ENCODE measurements around the gene PANK4. TPM values are rescaled to one million over a fixed set of nuclear protein-coding genes. Genes with fewer than 3 reads are reported as not detected.
"Not testable (repeated sequence)": the region's sequence is repeated elsewhere in the genome, so short reads cannot be mapped to it uniquely, and the experiment has no call there.

PANK4 gene
- total RNA-seq, 3 donors from 2014 or later: 16.5 to 32.8 (median 31.3) TPM

DNA sequence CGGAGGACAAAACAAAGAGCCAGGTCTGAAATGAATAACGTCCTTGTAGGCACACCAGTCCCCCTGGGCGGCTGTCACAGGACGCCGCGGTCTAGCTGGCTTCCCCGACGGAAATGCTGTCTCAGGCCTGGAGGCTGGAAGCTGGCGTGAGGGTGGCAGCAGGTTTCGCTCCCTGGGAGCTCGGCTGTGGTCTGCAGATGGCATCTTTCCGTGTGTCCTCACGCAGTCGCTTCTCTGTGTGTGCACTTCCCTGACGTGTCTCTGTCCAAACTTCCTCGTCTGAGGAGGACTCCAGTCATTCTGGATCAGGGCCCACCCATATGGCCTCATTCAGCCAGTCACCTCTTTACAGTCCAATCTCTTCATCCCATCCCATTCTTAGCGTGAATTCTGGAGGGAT, 43.9 kb upstream of the PANK4 start:
- TF ChIP-seq, protein P1, sequence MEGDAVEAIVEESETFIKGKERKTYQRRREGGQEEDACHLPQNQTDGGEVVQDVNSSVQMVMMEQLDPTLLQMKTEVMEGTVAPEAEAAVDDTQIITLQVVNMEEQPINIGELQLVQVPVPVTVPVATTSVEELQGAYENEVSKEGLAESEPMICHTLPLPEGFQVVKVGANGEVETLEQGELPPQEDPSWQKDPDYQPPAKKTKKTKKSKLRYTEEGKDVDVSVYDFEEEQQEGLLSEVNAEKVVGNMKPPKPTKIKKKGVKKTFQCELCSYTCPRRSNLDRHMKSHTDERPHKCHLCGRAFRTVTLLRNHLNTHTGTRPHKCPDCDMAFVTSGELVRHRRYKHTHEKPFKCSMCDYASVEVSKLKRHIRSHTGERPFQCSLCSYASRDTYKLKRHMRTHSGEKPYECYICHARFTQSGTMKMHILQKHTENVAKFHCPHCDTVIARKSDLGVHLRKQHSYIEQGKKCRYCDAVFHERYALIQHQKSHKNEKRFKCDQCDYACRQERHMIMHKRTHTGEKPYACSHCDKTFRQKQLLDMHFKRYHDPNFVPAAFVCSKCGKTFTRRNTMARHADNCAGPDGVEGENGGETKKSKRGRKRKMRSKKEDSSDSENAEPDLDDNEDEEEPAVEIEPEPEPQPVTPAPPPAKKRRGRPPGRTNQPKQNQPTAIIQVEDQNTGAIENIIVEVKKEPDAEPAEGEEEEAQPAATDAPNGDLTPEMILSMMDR (IDR thresholded peaks at IDR 0.05): no peak
- TF ChIP-seq POLR2AphosphoS5 (IDR thresholded peaks at IDR 0.05) (no peak), POLR2A (IDR thresholded peaks at IDR 0.05) (no peak)
- H3K27ac ChIP-seq: no peak overlapping the region
- H3K36me3 ChIP-seq: no peaks in the 10 kb centered on the region
- no peaks in the 10 kb centered on the region for H3K4me1 ChIP-seq
- no peak overlapping the region for H3K4me3 ChIP-seq
- intact Hi-C loops (cut with DNase I; ENCODE audit: low total_unique reads): no loop called here
- no peak for DNase-seq (ENCODE audit: low spot score in 2 of 2)
- peaks cover 0 to 5% of the 10 kb centered on the region in 2 donors for H3K9me3 ChIP-seq
- H3K27me3 ChIP-seq: peaks cover 0 to 7% of the 10 kb centered on the region in 2 donors

DNA sequence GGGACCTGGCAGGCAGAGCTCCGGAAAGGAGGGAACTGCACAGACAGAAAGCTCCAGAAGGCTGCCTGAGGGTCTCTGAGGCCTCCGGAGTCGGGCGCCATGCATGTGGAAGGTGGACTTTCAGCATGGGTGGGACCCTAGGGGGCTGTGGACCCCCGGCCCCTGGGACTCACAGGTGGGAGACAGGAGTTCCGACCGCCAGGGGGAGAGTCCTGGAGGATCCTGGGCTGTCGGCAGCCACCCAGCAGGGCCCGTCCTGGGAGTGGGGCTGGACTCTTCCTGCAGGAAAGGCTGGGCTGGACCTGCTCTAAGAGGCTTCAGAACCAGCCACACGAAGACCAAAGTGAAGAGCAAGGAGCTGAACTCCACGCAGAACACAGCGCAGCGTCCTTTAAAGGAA, 43.3 kb upstream of the PANK4 start:
- H3K27me3 ChIP-seq; H3K27ac ChIP-seq; intact Hi-C loops (cut with DNase I; ENCODE audit: low total_unique reads); H3K4me3 ChIP-seq; DNase-seq (ENCODE audit: low spot score in 2 of 2); H3K36me3 ChIP-seq; H3K4me1 ChIP-seq; H3K9me3 ChIP-seq: not testable (repeated sequence)

DNA sequence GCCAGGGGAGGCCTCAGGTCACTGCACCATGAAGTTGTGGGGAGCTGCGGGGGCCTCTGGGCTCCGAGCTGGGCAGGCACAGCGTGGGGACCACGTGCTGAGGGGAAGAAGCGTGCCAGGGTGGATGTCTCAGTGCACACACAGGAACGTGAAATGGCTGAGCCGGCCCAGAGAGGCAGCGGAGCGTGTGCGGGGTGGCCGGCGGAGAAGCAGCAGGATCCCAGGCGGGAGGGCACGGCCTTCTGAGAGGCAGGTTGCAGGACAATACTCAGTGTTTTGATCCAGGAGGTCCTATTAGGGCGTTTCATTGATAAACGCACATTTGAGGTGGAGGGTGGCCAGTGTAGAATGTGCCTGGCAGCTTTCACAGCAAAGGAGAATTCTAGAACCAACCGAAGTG, 42.7 kb upstream of the PANK4 start:
- Histone ChIP-seq H3K9me3 (peaks cover 0 to 5% of the 10 kb centered on the region in 2 donors), H3K27me3 (peaks cover 0 to 7% of the 10 kb centered on the region in 2 donors), H3K27ac (no peak overlapping the region), H3K4me1 (no peaks in the 10 kb centered on the region), H3K36me3 (no peaks in the 10 kb centered on the region), H3K4me3 (no peak overlapping the region)
- DNase-seq (ENCODE audit: low spot score in 2 of 2): no peak
- TF ChIP-seq, protein P1 (IDR thresholded peaks at IDR 0.05): no peak
- TF ChIP-seq POLR2AphosphoS5 (IDR thresholded peaks at IDR 0.05) (no peak), POLR2A (IDR thresholded peaks at IDR 0.05) (no peak)
- intact Hi-C loops (cut with DNase I; ENCODE audit: low total_unique reads): no loop called here

DNA sequence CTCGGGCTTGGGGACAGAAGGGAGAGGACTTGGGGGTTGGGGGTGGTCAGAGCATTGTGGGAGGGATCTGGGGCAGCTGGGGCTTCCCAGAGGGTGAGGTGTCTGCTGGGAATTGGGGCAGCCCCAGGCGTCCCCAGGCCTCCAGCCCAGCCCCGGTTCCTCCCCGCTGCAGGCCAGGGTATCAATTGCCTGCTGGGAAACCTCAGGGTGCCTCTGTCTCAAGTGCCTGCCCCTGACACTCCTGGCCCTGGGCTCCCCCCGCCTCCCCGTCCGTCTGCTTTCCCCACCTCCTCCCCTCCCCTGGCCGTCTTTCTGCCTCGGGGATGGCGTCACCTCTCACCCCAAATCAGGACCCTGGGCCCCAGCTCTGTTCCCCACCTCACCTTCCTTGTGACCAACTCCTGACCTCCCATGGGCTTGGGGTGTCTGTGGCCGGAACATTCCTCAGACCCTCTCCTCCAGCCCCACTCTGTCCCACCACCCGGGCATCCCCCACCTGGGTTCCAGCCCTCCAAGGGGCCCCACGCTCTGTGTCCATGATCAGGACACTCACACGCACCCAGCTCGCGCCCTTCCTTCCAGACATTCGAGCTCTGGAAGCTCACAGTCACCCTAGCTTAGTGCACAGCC, 41.9 kb upstream of the PANK4 start:
- H3K4me3 ChIP-seq; H3K27ac ChIP-seq; DNase-seq (ENCODE audit: low spot score in 2 of 2); H3K9me3 ChIP-seq; H3K27me3 ChIP-seq; H3K36me3 ChIP-seq; intact Hi-C loops (cut with DNase I; ENCODE audit: low total_unique reads); H3K4me1 ChIP-seq: not testable (repeated sequence)

DNA sequence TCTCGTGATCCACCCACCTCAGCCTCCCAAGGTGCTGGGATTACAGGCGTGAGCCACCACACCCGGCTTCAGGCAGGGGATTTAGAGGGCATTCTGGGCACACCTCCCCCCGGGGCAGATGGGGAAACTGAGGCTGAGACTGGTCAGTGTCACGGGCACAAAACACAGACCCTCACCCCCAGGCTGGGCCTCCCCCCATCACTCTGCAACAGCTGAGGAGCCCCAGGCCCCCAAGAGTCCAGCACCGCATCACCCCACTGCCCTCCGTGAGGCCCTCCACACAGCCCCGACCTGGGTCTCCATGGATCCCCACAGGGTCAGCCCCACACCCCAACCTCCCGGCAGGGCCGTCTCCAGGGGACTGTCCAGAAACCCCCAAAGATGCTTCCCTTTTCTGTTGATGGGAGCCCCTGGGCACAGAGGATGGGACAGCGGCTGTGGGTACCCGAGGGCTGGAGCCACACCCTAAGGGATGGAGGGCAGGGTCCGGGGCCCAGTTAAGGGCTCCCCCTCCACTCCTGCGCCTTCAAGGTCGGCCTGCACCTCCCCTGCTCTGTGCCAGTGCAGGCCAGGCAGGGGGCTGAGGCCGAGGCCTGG, 40.8 kb upstream of the PANK4 start:
- Histone ChIP-seq H3K27me3 (peaks cover 0 to 7% of the 10 kb centered on the region in 2 donors), H3K27ac (no peak overlapping the region), H3K9me3 (no peaks in the 10 kb centered on the region), H3K36me3 (no peaks in the 10 kb centered on the region), H3K4me3 (no peak overlapping the region), H3K4me1 (no peaks in the 10 kb centered on the region)
- DNase-seq (ENCODE audit: low spot score in 2 of 2): no peak
- TF ChIP-seq POLR2A (IDR thresholded peaks at IDR 0.05) (no peak), POLR2AphosphoS5 (IDR thresholded peaks at IDR 0.05) (no peak)
- TF ChIP-seq, protein P1 (IDR thresholded peaks at IDR 0.05): no peak
- intact Hi-C loops (cut with DNase I; ENCODE audit: low total_unique reads): no loop called here

DNA sequence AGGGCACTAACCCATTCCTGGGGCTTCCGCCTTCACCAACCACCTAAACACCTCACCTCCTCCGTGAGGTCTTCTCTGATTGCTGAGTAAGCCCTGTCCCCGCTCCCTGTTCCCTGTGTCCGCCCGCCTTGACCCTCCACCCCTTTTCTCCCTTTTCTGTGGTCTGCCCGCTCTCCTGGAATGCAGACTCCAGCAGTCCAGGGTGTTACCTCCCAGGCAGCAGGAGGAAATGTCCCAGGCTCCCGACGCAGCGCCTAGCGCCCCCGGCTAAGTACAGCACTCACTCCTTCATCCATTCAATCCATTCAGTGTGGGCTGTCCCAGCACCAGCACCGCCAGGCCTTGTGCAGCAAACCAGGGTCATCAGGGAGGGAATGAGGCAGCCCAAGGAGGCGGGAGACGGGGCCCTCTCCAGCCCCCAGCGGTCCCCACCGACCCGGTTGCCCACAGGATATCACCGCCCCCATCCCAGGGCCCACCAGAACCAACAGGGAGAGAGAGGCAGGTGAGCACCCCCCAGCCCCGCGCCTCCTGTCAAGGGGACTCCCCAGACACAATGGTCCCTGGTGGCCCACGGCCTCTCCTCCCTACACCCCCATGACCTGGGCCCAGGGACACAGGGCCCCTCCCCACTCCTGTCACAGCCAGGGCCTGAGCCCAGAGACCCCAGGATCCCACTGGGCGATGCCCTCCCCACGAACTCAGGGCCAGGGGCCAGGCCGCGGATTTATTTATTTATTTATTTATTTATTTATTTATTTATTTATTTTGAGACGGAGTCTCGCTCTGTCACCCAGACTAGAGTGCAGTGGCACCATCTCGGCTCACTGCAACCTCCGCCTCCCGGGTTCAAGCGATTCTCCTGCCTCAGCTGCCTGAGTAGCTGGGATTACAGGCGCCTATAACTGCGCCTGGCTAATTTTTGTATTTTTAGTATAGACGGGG, 40.0 kb upstream of the PANK4 start:
- no peak for TF ChIP-seq POLR2AphosphoS5 (IDR thresholded peaks at IDR 0.05)
- TF ChIP-seq, protein P1 (IDR thresholded peaks at IDR 0.05): no peak
- TF ChIP-seq POLR2A (IDR thresholded peaks at IDR 0.05): no peak
- no peak overlapping the region for H3K27ac ChIP-seq
- H3K4me1 ChIP-seq: no peaks in the 10 kb centered on the region
- DNase-seq (ENCODE audit: low spot score in 2 of 2): no peak
- no peaks in the 10 kb centered on the region for H3K9me3 ChIP-seq
- intact Hi-C loops (cut with DNase I; ENCODE audit: low total_unique reads): no loop called here
- H3K4me3 ChIP-seq: no peak overlapping the region
- H3K36me3 ChIP-seq: no peaks in the 10 kb centered on the region
- H3K27me3 ChIP-seq: peaks cover 0 to 7% of the 10 kb centered on the region in 2 donors
